IPS-20b (cell line): ENCODE data around the gene LUC7L.
A peak's percentile ranks its signal among the peaks of the same experiment; 100 is the strongest.
"Not testable (repeated sequence)": the region's sequence is repeated elsewhere in the genome, so short reads cannot be mapped to it uniquely, and the experiment has no call there.

Experiments
- H3K27ac ChIP-seq: one replicate; pipeline ENCODE4 v1.5.1; 2013; ENCODE audit warnings: low read length
- H3K27me3 ChIP-seq: 2 replicates; pipeline ENCODE4 v1.6.1; 2013; ENCODE audit warnings: mild to moderate bottlenecking, low read length, inconsistent platforms; ENCODE audit not compliant: insufficient read depth
- H3K36me3 ChIP-seq: 2 replicates; pipeline ENCODE4 v1.6.1; 2013; ENCODE audit warnings: low read depth, mild to moderate bottlenecking, inconsistent platforms, low read length, moderate library complexity; ENCODE audit not compliant: insufficient read depth
- H3K4me1 ChIP-seq: 2 replicates; pipeline ENCODE4 v1.6.1; 2013; ENCODE audit warnings: mild to moderate bottlenecking, control low read depth, inconsistent platforms, low read length, moderate library complexity; ENCODE audit not compliant: insufficient read depth
- H3K4me3 ChIP-seq: 2 replicates; pipeline ENCODE4 v1.5.1; 2013; ENCODE audit warnings: mild to moderate bottlenecking, low read length, inconsistent platforms
- H3K9ac ChIP-seq: 2 replicates; pipeline ENCODE4 v1.6.1; 2013; ENCODE audit warnings: low read depth, mild to moderate bottlenecking, inconsistent platforms, low read length, moderate library complexity
- H3K9me3 ChIP-seq: 2 replicates; pipeline ENCODE4 v1.6.1; 2013; ENCODE audit warnings: mild to moderate bottlenecking, low read depth, low read length, inconsistent platforms; ENCODE audit not compliant: insufficient read depth

The LUC7L gene

GRCh38 chr16:242281-242680, 13.0 kb upstream of the LUC7L start:
- Histone ChIP-seq H3K36me3 (0 out of 2 replicates have a peak, but pooled peaks cover 4% of the 10 kb centered on the region), H3K9ac (no peak overlapping the region), H3K9me3 (no peaks in the 10 kb centered on the region), H3K27ac (no peak overlapping the region), H3K4me3 (no peak overlapping the region), H3K27me3 (no peaks in the 10 kb centered on the region), H3K4me1 (no peaks in the 10 kb centered on the region)

GRCh38 chr16:240559-240958, 11.3 kb upstream of the LUC7L start:
- no peaks in the 10 kb centered on the region for H3K27me3 ChIP-seq
- no peaks in the 10 kb centered on the region for H3K4me1 ChIP-seq
- H3K4me3 ChIP-seq = no peak overlapping the region
- no peak overlapping the region for H3K9ac ChIP-seq
- no peaks in the 10 kb centered on the region for H3K9me3 ChIP-seq
- H3K36me3 ChIP-seq = 0 out of 2 replicates have a peak, but pooled peaks cover 4% of the 10 kb centered on the region
- H3K27ac ChIP-seq = no peak overlapping the region

- Histone ChIP-seq H3K4me1 (no peaks in the 10 kb centered on the region), H3K4me3 (no peak overlapping the region), H3K9me3 (no peaks in the 10 kb centered on the region), H3K9ac (no peak overlapping the region), H3K27ac (no peak overlapping the region), H3K27me3 (no peaks in the 10 kb centered on the region), H3K36me3 (0 out of 2 replicates have a peak, but pooled peaks cover 4% of the 10 kb centered on the region)
Measured at GRCh38 chr16:239948-240277, 10.7 kb upstream of the LUC7L start.

- Histone ChIP-seq H3K4me1 (no peaks in the 10 kb centered on the region; the same call in 1 of the 2 replicates), H3K36me3 (no peaks in the 10 kb centered on the region), H3K4me3 (peak within 1 kb of the TSS; percentile 92), H3K9me3 (no peaks in the 10 kb centered on the region), H3K9ac (peak within 1 kb of the TSS; percentile 91), H3K27ac (peak within 1 kb of the TSS; percentile 97), H3K27me3 (no peaks in the 10 kb centered on the region)
Measured at GRCh38 chr16:234468-235305, 5.4 kb upstream of the LUC7L start, which contains the start of gene FAM234A. TSS of gene FAM234A (plus strand) at chr16:234821. CDS start at chr16:254414, 19,593 bp downstream.

- H3K9me3 ChIP-seq = no peaks in the 10 kb centered on the region
- H3K4me1 ChIP-seq = peaks cover 3% of the 10 kb centered on the region; the same call in 1 of the 2 replicates
- peaks cover 24% of the 10 kb centered on the region for H3K36me3 ChIP-seq
- H3K4me3 ChIP-seq = no peak overlapping the region
- H3K27me3 ChIP-seq = no peaks in the 10 kb centered on the region
- H3K27ac ChIP-seq = no peak overlapping the region
- no peak overlapping the region for H3K9ac ChIP-seq
Measured at GRCh38 chr16:230949-231348, 1.7 kb upstream of the LUC7L start.

GRCh38 chr16:230351-230750, 1.1 kb upstream of the LUC7L start:
- not testable (repeated sequence) for H3K4me3 ChIP-seq, H3K27me3 ChIP-seq, H3K4me1 ChIP-seq, H3K27ac ChIP-seq, H3K9ac ChIP-seq, H3K9me3 ChIP-seq
- H3K36me3 ChIP-seq = peaks cover 29% of the 10 kb centered on the region

- Histone ChIP-seq H3K9ac (no peak overlapping the region), H3K9me3 (no peaks in the 10 kb centered on the region), H3K27me3 (no peaks in the 10 kb centered on the region), H3K4me1 (peaks cover 3% of the 10 kb centered on the region; the same call in 1 of the 2 replicates), H3K4me3 (peak overlapping the region; percentile 99), H3K36me3 (peaks cover 34% of the 10 kb centered on the region), H3K27ac (no peak overlapping the region)
Measured at GRCh38 chr16:229731-230281, 557 bp upstream of the LUC7L start.

GRCh38 chr16:228151-228851, 948 bp downstream of the LUC7L start:
- H3K27ac ChIP-seq = peak overlapping the region; percentile 75
- H3K9ac ChIP-seq = peak overlapping the region; percentile 99
- H3K4me3 ChIP-seq = peak overlapping the region; percentile 99
- peaks cover 3% of the 10 kb centered on the region; the same call in 1 of the 2 replicates for H3K4me1 ChIP-seq
- no peaks in the 10 kb centered on the region for H3K27me3 ChIP-seq
- H3K36me3 ChIP-seq = peaks cover 49% of the 10 kb centered on the region
- no peaks in the 10 kb centered on the region for H3K9me3 ChIP-seq

GRCh38 chr16:220021-220420, 9.2 kb downstream of the LUC7L start:
- peaks cover 88% of the 10 kb centered on the region for H3K36me3 ChIP-seq
- no peak overlapping the region for H3K4me3 ChIP-seq

GRCh38 chr16:212999-213398, 16.2 kb downstream of the LUC7L start:
- no peak overlapping the region for H3K9ac ChIP-seq
- H3K4me3 ChIP-seq = no peak overlapping the region
- H3K27me3 ChIP-seq = no peaks in the 10 kb centered on the region
- H3K9me3 ChIP-seq = no peaks in the 10 kb centered on the region
- peaks cover 94% of the 10 kb centered on the region for H3K36me3 ChIP-seq
- no peak overlapping the region for H3K27ac ChIP-seq
- H3K4me1 ChIP-seq = no peaks in the 10 kb centered on the region

More at GRCh38 chr16:220021-220420, 9.2 kb downstream of the LUC7L start:
- no peaks in the 10 kb centered on the region for H3K4me1 ChIP-seq
- no peak overlapping the region for H3K9ac ChIP-seq
- no peaks in the 10 kb centered on the region for H3K9me3 ChIP-seq
- H3K27ac ChIP-seq = no peak overlapping the region
- no peaks in the 10 kb centered on the region for H3K27me3 ChIP-seq

GRCh38 chr16:211631-212180, 17.5 kb downstream of the LUC7L start:
- peaks cover 98% of the 10 kb centered on the region for H3K36me3 ChIP-seq
- not testable (repeated sequence) for H3K4me3 ChIP-seq, H3K4me1 ChIP-seq, H3K9ac ChIP-seq, H3K9me3 ChIP-seq, H3K27me3 ChIP-seq, H3K27ac ChIP-seq
